ENCODE measurements around the gene KRT34. TPM values are rescaled to one million over a fixed set of nuclear protein-coding genes. Genes with fewer than 3 reads are reported as not detected.

KRT34 gene
- total RNA-seq, 1 donor from 2014 or later = not detected

DNA sequence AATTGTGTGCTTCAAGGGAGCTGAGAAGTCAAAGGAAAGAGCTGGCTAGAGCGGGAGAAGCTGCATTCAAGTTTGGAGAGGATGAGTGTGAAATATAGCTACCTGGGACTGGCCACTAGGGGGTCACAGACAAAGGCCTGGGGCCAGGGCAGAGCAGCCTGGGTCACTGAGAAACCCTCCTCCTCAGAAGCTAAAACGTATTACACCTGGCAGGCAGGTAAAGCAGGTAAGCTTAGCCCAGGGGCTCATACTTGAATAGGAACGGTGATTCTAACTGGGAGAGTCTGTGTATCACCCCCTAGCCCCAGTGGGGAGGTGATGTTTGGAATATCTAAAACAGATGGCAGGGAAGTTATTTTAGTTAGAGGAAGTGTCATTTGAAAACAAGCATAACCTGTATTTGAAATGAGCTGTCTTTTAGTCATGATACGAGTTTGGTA lies 35.5 kb upstream of the KRT34 start:
- no peaks in the 10 kb centered on the region for H3K9me3 Mint-ChIP-seq (ENCODE audit: low read depth)
- H3K27me3 Mint-ChIP-seq (ENCODE audit: low read depth) = peaks cover 2% of the 10 kb centered on the region
- H3K36me3 Mint-ChIP-seq (ENCODE audit: low read depth) = no peaks in the 10 kb centered on the region
- DNase-seq (ENCODE audit: low spot score) = no peak
- peaks cover 16% of the 10 kb centered on the region for H3K4me1 Mint-ChIP-seq (ENCODE audit: low read depth)
- no peak overlapping the region for H3K4me3 Mint-ChIP-seq (ENCODE audit: unreplicated experiment)
- no peak overlapping the region for H3K27ac Mint-ChIP-seq (ENCODE audit: unreplicated experiment)
- peak; percentile 37 for TF ChIP-seq CTCF (IDR thresholded peaks at IDR 0.05)

DNA sequence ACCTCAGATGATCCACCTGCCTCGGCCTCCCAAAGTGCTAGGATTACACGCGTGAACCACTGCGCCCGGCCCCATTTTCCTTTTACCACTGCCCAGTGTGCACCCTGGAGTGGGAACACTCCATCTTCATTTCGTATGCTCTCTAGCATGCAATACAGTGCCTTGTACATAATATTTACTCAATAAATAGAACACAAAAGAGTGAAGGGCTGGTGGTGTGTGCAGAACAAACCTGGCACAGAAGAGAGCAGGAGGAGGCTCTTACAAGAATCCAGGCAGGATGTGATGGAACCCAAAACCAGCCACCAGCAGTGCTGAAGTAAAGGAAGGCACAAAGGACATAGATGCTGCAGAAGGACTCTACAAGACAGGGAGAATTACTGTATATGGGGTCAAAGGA lies 35.0 kb upstream of the KRT34 start:
- no peak for TF ChIP-seq CTCF (IDR thresholded peaks at IDR 0.05)
- peaks cover 16% of the 10 kb centered on the region for H3K4me1 Mint-ChIP-seq (ENCODE audit: low read depth)
- no peak overlapping the region for H3K27ac Mint-ChIP-seq (ENCODE audit: unreplicated experiment)
- H3K9me3 Mint-ChIP-seq (ENCODE audit: low read depth) = no peaks in the 10 kb centered on the region
- peaks cover 2% of the 10 kb centered on the region for H3K27me3 Mint-ChIP-seq (ENCODE audit: low read depth)
- no peak for DNase-seq (ENCODE audit: low spot score)
- no peaks in the 10 kb centered on the region for H3K36me3 Mint-ChIP-seq (ENCODE audit: low read depth)
- no peak overlapping the region for H3K4me3 Mint-ChIP-seq (ENCODE audit: unreplicated experiment)

- H3K4me1 Mint-ChIP-seq (ENCODE audit: low read depth) = peaks cover 16% of the 10 kb centered on the region
- no peak overlapping the region for H3K27ac Mint-ChIP-seq (ENCODE audit: unreplicated experiment)
Measured at GRCh38 chr17:41416479-41416878, 34.4 kb upstream of the KRT34 start.

DNA sequence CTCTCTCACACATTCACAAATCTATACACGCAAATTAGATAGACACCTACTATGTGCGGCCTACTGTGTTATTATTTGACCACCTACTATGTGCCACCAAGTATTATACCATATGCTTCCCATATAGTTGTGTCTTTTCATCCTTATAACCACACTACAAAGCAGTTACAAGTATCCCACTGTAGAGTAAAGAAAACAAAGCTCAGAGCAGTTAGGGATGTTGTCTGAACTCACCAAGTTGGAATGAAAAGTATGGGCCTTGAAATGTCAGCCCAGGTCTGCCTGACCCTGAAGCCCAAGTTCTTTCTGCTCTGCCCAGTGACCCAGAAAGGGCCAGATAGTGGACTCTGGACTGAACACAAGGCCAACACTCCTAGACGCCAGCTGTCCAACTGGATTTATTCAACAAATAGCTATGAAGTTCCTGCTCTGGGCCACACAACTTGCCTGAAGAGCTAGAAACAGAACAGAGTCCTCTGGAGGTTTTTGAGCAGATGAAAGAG lies 33.8 kb upstream of the KRT34 start:
- Mint-ChIP-seq H3K4me1 (ENCODE audit: low read depth) (peaks cover 16% of the 10 kb centered on the region), H3K36me3 (ENCODE audit: low read depth) (no peaks in the 10 kb centered on the region), H3K27ac (ENCODE audit: unreplicated experiment) (no peak overlapping the region), H3K9me3 (ENCODE audit: low read depth) (no peaks in the 10 kb centered on the region), H3K27me3 (ENCODE audit: low read depth) (no peaks in the 10 kb centered on the region), H3K4me3 (ENCODE audit: unreplicated experiment) (no peak overlapping the region)
- no peak for DNase-seq (ENCODE audit: low spot score)
- no peak for TF ChIP-seq CTCF (IDR thresholded peaks at IDR 0.05)

More at GRCh38 chr17:41416479-41416878, 34.4 kb upstream of the KRT34 start:
- no peaks in the 10 kb centered on the region for H3K36me3 Mint-ChIP-seq (ENCODE audit: low read depth)
- no peak overlapping the region for H3K4me3 Mint-ChIP-seq (ENCODE audit: unreplicated experiment)
- no peak for DNase-seq (ENCODE audit: low spot score)
- no peaks in the 10 kb centered on the region for H3K9me3 Mint-ChIP-seq (ENCODE audit: low read depth)
- H3K27me3 Mint-ChIP-seq (ENCODE audit: low read depth) = peaks cover 2% of the 10 kb centered on the region
- no peak for TF ChIP-seq CTCF (IDR thresholded peaks at IDR 0.05)

- Mint-ChIP-seq H3K27me3 (ENCODE audit: low read depth) (no peaks in the 10 kb centered on the region), H3K27ac (ENCODE audit: unreplicated experiment) (no peak overlapping the region), H3K4me3 (ENCODE audit: unreplicated experiment) (no peak overlapping the region), H3K4me1 (ENCODE audit: low read depth) (peaks cover 16% of the 10 kb centered on the region), H3K9me3 (ENCODE audit: low read depth) (no peaks in the 10 kb centered on the region), H3K36me3 (ENCODE audit: low read depth) (no peaks in the 10 kb centered on the region)
- no peak for TF ChIP-seq CTCF (IDR thresholded peaks at IDR 0.05)
- no peak for DNase-seq (ENCODE audit: low spot score)
Measured at GRCh38 chr17:41415411-41415810, 33.3 kb upstream of the KRT34 start.
